Peyer's patch (tissue), 4 donors: Measurements from ENCODE around the gene DRD3. TPM values are rescaled to one million over a fixed set of nuclear protein-coding genes. Genes with fewer than 3 reads are reported as not detected.

Experiments used
- DNase-seq, 3 donors: peaks; one replicate each; pipeline ENCODE4 v3.0.0-alpha.2; 2017 to 2019
- H3K27ac ChIP-seq, 4 donors: fragments of 200-600 bp; sonication (generic); one replicate each; pipeline ENCODE4 v1.5.1; 2016 to 2019
- H3K27me3 ChIP-seq, 2 donors: fragments of 200-600 bp; sonication (generic); one replicate each; pipeline ENCODE4 v1.5.1; 2019
- H3K36me3 ChIP-seq, 3 donors: fragments of 200-600 bp; sonication (generic); one replicate each; pipeline ENCODE4 v1.5.1; 2016 to 2019
- H3K4me1 ChIP-seq, 4 donors: fragments of 200-600 bp; sonication (generic); one replicate each; pipeline ENCODE4 v1.5.1; 2016 to 2019
- H3K4me3 ChIP-seq, 4 donors: fragments of 200-600 bp; sonication (generic); 1 replicate in 3 of 4; 2 replicates in 1 of 4; pipeline ENCODE4 v1.5.1; 2016 to 2019; ENCODE audit warnings: mild to moderate bottlenecking in 1 of 4
- H3K9me3 ChIP-seq, 4 donors: fragments of 200-600 bp; sonication (generic); one replicate each; pipeline ENCODE4 v1.5.1; 2016 to 2019; ENCODE audit warnings: mild to moderate bottlenecking in 1 of 4
- POLR2A ChIP-seq, 2 donors: fragments of 450-650 bp; IDR thresholded peaks; one replicate each; pipeline ENCODE4 v1.5.1; 2017; ENCODE audit warnings: antibody characterized with exemption in 2 of 2, mild to moderate bottlenecking in 2 of 2, moderate library complexity in 2 of 2
- total RNA-seq, 4 donors: library from RNA; depleted of rRNA; stranded (reverse); fragments of >200 nt; gene quantifications; one replicate each; pipeline ENCODE4 v1.1.0, GENCODE V29; 2016
- TF ChIP-seq, protein P1 (sequence below), 6 experiments: fragments of 450-650 bp in 4 of 6; fragments of 200-600 bp in 2 of 6; sonication (generic) in 1 of 6; IDR thresholded peaks; one replicate each; pipeline ENCODE4 v1.5.1; 2017 to 2019; ENCODE audit warnings: antibody characterized with exemption in 6 of 6, mild to moderate bottlenecking in 3 of 6, moderate library complexity in 1 of 6

Gene DRD3
- total RNA-seq, 4 donors from 2014 or later: not detected

DNA sequence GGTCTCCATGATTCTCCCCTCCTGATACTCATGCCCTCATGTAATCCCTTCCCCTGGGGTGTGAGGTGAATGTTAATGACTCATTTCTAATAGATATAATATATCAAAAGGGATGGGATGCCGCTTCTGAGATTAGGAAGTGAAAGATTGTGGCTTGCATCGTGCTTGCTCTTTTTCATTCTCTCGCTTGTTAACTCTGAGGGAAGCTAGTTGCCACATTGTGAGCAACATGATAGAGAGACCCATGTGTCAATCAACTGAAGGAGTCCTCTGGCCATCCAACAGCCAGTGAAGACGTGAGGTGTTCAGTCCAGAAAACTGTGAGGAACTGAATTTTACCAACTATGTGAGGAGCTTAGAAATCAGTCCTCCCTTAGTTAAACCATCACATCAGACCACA, 28.9 kb upstream of the DRD3 start:
- no peaks in the 10 kb centered on the region for H3K36me3 ChIP-seq
- no peak overlapping the region for H3K4me3 ChIP-seq
- TF ChIP-seq, protein P1, sequence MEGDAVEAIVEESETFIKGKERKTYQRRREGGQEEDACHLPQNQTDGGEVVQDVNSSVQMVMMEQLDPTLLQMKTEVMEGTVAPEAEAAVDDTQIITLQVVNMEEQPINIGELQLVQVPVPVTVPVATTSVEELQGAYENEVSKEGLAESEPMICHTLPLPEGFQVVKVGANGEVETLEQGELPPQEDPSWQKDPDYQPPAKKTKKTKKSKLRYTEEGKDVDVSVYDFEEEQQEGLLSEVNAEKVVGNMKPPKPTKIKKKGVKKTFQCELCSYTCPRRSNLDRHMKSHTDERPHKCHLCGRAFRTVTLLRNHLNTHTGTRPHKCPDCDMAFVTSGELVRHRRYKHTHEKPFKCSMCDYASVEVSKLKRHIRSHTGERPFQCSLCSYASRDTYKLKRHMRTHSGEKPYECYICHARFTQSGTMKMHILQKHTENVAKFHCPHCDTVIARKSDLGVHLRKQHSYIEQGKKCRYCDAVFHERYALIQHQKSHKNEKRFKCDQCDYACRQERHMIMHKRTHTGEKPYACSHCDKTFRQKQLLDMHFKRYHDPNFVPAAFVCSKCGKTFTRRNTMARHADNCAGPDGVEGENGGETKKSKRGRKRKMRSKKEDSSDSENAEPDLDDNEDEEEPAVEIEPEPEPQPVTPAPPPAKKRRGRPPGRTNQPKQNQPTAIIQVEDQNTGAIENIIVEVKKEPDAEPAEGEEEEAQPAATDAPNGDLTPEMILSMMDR (IDR thresholded peaks at IDR 0.05): no peak
- TF ChIP-seq POLR2A (IDR thresholded peaks at IDR 0.05): no peak
- no peaks in the 10 kb centered on the region for H3K9me3 ChIP-seq
- H3K27me3 ChIP-seq: no peaks in the 10 kb centered on the region
- DNase-seq: no peak
- H3K4me1 ChIP-seq: no peaks in the 10 kb centered on the region
- H3K27ac ChIP-seq: no peak overlapping the region

DNA sequence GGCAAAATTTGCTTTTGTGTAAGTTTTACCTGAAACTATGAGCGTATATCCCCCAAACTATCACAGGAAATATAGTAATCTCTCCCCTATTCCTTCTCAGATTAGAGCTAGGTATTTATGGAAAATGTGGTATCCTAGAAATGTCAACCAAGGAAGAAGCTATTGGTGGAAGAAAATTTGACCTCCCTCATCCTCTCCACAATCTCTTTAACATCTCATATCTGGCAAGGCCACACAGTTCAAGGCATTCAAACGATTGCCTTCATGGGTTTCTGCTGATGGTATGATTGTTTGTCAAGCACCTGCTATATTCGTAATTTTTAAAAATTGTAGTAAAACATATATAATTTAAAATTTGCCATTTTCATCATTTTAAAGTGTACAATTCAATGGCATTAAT, 27.5 kb upstream of the DRD3 start:
- Histone ChIP-seq H3K27ac (no peak overlapping the region), H3K9me3 (no peaks in the 10 kb centered on the region), H3K36me3 (no peaks in the 10 kb centered on the region), H3K4me1 (no peaks in the 10 kb centered on the region), H3K4me3 (no peak overlapping the region), H3K27me3 (no peaks in the 10 kb centered on the region)
- TF ChIP-seq POLR2A (IDR thresholded peaks at IDR 0.05): no peak
- TF ChIP-seq, protein P1 (IDR thresholded peaks at IDR 0.05): no peak
- DNase-seq: no peak

DNA sequence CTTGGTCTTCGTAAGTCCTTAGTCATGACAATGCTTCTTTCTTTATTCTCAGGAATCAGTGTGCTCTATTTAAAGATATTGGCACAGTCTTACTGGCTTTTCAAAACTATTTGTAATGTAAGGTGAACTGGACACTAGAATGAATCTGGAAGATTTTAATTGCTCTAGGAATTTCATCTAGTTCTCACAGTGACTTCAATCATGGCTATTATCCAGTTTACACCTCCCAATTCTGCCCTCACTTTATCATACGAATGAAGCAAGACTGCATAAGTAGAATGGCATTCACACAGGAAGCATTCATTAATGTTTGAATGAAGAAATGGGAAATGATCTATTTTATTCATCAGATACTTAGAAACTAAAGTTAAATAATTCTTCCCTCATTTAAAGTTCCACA, 26.7 kb upstream of the DRD3 start:
- H3K4me3 ChIP-seq: no peak overlapping the region

DNA sequence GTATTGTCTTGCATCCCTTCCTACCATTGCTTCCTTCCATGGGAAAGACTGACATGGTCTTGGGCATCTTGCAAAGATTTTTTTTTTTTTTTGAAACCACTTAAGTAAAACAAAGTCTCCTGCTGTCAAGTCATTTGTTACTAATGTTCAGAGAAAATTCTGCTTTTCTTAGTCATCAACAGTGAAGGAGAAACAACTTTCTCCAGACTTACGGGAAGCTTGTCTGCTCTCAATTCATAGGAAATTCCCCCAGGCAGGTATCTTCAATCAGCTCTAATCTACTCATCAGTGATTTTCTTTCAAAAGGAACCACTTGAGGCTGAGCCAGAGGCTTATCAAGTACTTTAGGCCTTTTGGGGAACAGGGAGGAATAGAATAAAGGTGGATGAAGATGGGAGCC, 15.9 kb upstream of the DRD3 start:
- TF ChIP-seq POLR2A (IDR thresholded peaks at IDR 0.05): no peak
- TF ChIP-seq, protein P1 (IDR thresholded peaks at IDR 0.05): no peak
- H3K4me1 ChIP-seq: no peaks in the 10 kb centered on the region
- H3K36me3 ChIP-seq: no peaks in the 10 kb centered on the region

More for the DNA sequence above, 26.7 kb upstream of the DRD3 start:
- Histone ChIP-seq H3K36me3 (no peaks in the 10 kb centered on the region), H3K4me1 (no peaks in the 10 kb centered on the region), H3K27me3 (no peaks in the 10 kb centered on the region), H3K9me3 (no peaks in the 10 kb centered on the region), H3K27ac (no peak overlapping the region)
- DNase-seq: no peak
- TF ChIP-seq POLR2A (IDR thresholded peaks at IDR 0.05): no peak
- TF ChIP-seq, protein P1 (IDR thresholded peaks at IDR 0.05): no peak

DNA sequence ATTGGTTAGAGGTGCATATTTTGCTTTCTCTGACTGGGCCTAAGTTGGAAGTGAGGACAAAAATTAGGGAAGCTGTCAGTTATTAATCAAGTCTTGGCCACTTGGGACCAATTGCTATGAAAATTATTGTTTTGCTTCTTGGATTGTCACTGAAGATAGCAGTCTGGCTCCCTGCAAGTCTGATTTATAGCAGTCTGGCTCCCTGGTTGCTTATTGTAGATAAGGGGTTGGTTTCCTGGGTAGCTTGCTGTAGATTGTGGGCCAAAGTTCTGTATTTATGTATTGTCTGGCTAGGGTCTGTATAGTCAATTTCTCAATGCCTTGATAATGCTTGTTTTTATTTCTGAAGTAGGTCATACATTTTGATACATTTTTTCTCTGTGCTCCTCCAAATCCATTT, 13.3 kb upstream of the DRD3 start:
- Histone ChIP-seq H3K4me3 (no peak overlapping the region), H3K27ac (no peak overlapping the region), H3K36me3 (no peaks in the 10 kb centered on the region), H3K4me1 (no peaks in the 10 kb centered on the region), H3K27me3 (no peaks in the 10 kb centered on the region), H3K9me3 (no peaks in the 10 kb centered on the region)
- DNase-seq: no peak
- TF ChIP-seq, protein P1 (IDR thresholded peaks at IDR 0.05): no peak
- no peak for TF ChIP-seq POLR2A (IDR thresholded peaks at IDR 0.05)

More for the DNA sequence above, 15.9 kb upstream of the DRD3 start:
- Histone ChIP-seq H3K9me3 (no peaks in the 10 kb centered on the region), H3K4me3 (no peak overlapping the region), H3K27me3 (no peaks in the 10 kb centered on the region), H3K27ac (no peak overlapping the region)
- DNase-seq: no peak

DNA sequence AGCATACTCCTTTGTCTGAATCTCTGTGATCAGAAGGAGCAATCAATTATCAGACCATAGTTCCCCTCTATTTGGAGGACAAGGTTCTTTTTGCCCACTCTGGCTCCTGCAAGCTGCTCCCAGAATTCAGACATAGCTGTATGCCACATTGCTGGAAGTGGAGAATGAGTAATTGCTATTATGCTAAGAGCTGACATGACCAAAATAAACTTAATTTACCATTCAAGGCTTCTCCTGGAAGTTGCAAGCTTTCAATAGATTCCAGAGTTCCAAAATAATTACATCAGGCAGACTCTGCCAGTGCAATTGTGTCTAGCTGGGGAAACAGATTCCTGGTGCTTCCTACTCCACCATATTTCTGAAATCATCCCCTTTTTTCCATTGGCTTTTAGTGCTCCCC, 7.6 kb upstream of the DRD3 start:
- no peak overlapping the region for H3K27ac ChIP-seq
- H3K36me3 ChIP-seq: no peaks in the 10 kb centered on the region
- no peaks in the 10 kb centered on the region for H3K27me3 ChIP-seq
- no peak for TF ChIP-seq POLR2A (IDR thresholded peaks at IDR 0.05)
- TF ChIP-seq, protein P1 (IDR thresholded peaks at IDR 0.05): no peak
- no peak for DNase-seq
- H3K9me3 ChIP-seq: no peaks in the 10 kb centered on the region
- no peak overlapping the region for H3K4me3 ChIP-seq
- H3K4me1 ChIP-seq: no peaks in the 10 kb centered on the region
